Gastroesophageal sphincter (tissue), 3 donors: Measurements from ENCODE around the gene CMTM6.

ENCODE experiments used
- POLR2A ChIP-seq, 2 donors: fragments of 450-650 bp; IDR thresholded peaks; one replicate each; pipeline ENCODE4 v1.6.1; 2017; ENCODE audit warnings: antibody characterized with exemption in 2 of 2, mild to moderate bottlenecking in 2 of 2, moderate library complexity in 1 of 2
- TF ChIP-seq, protein P1 (sequence below), 4 experiments: fragments of 200-600 bp in 2 of 4; fragments of 450-650 bp in 2 of 4; sonication (generic) in 1 of 4; IDR thresholded peaks; one replicate each; pipeline ENCODE4 v1.5.1; 2017 to 2019; ENCODE audit warnings: antibody characterized with exemption in 4 of 4, mild to moderate bottlenecking in 2 of 4, moderate library complexity in 2 of 4

GRCh38 chr3:32457971-32458471 lies 44.6 kb downstream of the CMTM6 start:
- TF ChIP-seq POLR2A (IDR thresholded peaks at IDR 0.05) = no peak
- TF ChIP-seq, protein P1, sequence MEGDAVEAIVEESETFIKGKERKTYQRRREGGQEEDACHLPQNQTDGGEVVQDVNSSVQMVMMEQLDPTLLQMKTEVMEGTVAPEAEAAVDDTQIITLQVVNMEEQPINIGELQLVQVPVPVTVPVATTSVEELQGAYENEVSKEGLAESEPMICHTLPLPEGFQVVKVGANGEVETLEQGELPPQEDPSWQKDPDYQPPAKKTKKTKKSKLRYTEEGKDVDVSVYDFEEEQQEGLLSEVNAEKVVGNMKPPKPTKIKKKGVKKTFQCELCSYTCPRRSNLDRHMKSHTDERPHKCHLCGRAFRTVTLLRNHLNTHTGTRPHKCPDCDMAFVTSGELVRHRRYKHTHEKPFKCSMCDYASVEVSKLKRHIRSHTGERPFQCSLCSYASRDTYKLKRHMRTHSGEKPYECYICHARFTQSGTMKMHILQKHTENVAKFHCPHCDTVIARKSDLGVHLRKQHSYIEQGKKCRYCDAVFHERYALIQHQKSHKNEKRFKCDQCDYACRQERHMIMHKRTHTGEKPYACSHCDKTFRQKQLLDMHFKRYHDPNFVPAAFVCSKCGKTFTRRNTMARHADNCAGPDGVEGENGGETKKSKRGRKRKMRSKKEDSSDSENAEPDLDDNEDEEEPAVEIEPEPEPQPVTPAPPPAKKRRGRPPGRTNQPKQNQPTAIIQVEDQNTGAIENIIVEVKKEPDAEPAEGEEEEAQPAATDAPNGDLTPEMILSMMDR (IDR thresholded peaks at IDR 0.05) = no peak
